Measurements from ENCODE around the gene CYREN.
"Not testable (repeated sequence)": the region's sequence is repeated elsewhere in the genome, so short reads cannot be mapped to it uniquely, and the experiment has no call there.

Gene CYREN

DNA sequence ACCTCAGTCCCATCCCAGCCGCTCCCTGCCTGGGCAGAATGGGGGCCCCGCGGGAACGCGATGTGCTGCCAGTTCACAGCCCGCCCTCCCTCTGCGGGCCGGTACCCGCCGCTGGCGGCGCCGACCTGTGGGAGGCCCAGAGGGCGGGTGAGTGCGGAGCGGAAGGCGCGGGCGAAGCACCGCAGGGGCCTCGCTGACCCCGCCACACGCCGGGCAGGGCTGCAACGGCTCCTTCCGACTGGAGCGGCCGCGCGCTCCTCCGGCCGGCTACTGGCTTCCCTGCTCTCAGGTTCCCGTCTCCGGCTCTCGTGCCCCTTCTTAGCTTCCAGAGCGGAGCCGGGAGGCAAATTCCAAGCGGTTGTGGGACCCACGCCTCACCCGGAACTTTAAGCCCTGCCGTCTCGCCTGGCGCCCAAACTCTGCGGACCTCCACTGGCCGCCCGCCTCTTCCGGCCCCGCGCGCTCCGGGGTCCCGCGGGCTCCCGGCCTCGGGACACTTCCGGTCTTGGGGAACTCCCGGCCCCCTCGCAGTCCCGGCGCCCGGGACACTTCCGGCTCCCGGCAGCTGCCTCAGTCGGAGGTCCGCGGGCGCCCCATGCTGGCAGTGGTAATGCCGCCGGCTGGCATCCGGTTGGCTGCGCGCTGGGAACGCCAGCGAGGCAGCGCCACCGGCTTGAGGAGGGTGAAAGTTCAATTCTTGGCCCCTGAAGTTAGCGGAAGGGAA, at the start of gene CYREN:
Gene CYREN, minus strand, starts transcription at position 434 of the 724 bp plus-strand sequence. CDS start 1,785 bp downstream, outside the sequence.
- peak; percentile 97 for DNase-seq

- DNase-seq, result no peak
These were observed 47.4 kb upstream of the CYREN start for GRCh38 chr7:135217645-135218509.

DNA sequence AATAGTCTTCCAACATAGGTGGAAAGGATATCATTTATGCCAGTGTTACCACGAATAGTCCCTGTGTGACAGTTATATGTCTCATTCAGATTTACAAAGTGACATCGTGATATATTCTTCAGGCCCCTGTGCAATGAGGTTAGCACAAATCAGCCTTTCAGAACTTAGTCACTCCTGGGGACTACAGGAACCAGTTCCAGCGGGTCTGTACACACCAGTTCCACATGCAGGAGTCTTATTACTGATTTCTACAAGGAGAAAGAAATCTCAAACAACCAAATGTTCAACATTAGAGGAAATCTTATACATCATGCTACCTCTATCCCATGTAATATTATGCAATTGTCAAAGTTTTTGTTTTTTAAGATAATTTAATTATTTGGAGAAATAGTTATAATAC, 45.2 kb upstream of the CYREN start:
- DNase-seq, result no peak

DNA sequence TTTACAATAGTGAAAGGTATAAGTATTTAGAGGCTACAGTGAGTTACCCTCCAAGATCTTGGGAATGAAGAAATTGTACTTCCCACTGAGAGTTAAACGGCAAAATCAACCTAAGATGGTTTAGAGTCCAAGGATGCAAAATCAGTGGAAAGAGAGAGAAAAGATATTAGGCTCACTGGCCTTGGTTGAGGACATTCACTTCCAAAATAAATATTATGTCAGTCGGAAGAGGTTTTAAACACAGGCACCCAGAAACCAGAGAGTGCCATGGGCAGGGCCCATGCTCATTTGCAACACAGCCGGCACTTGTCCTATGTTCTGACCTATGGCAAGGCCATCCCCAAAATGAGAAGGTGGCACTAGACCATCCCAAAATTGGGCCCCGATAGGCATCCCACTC, 44.7 kb upstream of the CYREN start:
- DNase-seq, result no peak

DNA sequence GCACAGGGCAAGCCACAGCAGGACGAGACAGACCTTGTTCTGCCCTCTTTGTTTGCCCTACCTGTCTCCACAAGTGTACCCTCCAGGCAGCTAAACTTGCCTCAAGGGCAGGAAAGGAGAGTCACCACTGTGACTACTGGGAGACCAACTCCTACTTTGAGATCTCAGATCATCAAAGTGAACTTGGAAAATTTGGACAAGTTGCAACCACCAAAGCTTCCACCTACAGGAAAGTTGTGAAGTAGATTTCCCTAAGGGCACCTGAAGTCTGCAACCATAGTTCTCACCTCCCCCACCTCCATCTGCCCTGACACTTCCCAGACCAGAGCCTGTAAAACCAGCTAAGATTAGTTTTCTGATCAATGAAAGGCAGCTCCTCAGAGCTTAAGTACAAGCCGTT, 43.3 kb upstream of the CYREN start:
- DNase-seq, result no peak

- DNase-seq, result not testable (repeated sequence)
These were observed 41.6 kb upstream of the CYREN start for GRCh38 chr7:135211946-135212685.

DNA sequence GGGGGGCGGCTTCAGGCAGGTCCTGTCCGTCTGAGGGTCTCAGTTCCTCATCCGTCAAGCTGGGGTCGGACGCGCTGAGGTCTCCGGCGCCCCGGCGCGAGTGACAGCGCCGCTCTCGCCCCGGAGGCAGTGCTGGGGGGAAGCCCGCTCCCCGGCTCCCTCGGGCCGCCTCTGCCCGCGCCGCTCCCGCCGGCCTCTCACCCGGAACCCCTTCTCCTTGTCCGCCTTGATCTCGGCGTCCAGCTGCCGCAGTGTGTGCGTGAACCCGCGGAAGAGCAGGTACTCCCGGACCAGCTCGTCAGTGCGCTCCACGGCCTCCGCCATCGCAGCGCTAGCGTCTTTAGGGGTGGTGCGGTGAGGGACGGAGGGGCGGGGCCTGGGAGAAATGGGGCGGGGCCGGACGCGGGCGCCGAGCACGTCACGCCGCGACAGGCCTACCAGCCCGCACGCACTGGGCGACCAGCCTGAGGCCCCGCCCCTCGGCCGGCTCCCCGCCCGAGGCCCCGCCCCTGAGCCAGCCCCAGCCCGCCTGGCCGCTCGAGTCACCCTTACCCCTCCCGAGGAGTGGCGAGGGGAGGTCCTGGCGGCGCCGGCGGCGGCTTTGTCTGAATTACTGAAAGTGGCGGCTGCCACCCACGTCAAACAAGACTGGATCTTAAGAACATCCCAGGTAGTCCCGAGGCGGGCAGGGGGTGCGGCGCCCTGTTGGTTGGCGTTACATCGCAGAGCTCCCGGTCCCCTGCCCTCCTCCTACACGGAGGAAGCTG, 40.9 kb upstream of the CYREN start, which contains the start of gene WDR91:
Gene WDR91, minus strand, starts transcription at position 348 of the 767 bp plus-strand sequence. Its CDS starts 24 bp downstream, at position 324.
- DNase-seq, result peak; percentile 95

DNA sequence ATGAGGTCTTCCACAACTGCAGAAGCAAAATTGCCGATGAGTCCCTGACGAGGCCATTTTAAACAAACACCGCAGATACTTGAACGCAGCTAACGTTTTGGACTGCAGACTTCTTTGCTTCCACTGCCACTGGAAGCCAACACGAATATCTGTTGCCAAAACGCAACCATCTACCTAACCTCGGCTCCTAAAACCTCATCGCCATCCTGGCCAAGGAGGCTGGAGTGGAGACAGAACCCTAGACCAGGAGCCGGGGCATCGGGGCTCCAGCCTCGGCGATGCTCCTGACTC, 40.3 kb upstream of the CYREN start:
- no peak for DNase-seq

- no peak for DNase-seq
These were observed 38.8 kb upstream of the CYREN start for GRCh38 chr7:135209225-135209834.

DNA sequence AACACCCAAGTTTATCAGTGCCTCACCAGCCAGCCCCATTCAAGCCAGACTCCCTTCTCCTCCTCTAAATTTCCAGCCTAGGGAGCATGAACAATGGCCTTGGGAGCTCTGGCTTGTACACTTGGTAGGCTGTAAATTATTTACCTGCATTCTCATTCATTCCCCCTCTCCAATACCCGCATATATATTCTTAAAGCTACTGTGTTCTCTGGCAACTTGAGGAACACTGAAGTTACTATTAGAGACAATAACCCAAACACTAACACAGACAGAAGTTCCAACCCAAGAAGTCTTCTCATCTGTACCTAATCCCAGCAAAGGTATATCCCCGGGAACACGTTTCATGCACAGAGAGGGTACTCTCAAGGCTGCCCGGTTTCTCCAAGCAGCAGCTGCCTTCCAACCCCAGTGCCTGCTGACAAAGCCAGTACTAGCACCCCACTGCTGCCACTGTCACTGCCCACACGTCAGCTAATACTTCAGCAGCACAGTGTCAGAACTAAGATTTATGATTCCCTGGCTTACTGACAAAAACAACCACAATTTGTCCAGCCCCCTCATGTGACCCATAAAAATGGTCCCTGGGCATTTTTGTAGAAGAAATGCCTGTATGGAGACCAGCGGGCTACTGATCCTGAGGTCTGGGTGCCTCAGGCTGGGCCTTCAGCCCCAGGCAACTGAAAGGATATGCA, 37.7 kb upstream of the CYREN start:
- peak; percentile 74 for DNase-seq

DNA sequence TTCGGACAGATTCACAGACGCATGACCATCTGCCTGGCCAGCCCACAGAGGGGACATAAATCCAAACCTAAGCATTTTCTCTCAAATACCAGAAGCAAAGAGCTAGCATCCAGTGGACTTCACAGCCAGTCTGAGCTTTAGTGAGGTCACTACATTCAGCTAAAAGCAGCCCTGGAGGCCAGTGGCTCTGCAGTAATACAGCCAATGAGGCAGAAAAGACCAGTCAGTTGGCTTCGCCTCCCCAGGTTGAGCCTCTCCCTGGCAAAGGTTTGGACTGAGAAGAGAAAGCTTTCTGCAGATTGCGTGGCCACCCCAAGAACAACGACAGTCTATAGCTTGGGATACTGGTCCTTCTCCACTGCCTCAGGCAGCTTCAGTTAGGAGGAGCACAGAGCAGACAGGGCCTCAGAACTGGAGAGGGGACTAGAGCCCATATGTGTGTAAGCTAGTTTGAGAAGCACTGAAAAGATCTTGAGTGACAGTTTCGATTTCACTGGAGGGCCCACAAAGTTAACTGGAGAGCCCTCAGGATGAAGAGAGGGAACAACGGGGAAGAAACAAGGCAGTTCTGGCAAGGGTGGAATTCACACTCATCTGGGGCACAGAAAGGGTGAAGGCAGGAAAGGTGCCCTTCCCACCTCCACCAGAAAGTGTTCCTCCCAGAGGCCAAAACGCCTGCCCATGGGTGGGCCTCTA, 37.0 kb upstream of the CYREN start:
- DNase-seq, result no peak

DNA sequence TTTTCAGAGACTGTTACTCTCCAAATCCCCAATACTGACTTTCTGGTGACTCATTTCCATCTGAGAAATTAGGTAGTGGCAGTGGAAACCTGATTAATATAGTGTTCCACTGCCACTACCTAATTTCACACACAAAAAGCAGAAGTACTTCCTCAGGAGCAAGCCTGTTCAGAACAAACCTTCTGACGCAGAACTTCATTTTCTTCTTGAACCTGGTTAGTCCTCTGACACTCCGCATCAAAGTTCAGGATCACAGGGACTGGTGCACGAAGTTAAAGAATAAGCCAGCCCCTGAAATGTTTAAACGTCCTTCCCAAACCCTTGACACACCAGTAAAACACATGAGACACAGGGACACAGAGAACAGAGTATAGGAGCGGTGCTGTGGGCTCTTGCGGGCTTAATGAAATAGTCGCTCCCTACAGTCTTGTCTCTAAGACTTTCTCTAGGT, 36.5 kb upstream of the CYREN start:
- peak; percentile 28 for DNase-seq

DNA sequence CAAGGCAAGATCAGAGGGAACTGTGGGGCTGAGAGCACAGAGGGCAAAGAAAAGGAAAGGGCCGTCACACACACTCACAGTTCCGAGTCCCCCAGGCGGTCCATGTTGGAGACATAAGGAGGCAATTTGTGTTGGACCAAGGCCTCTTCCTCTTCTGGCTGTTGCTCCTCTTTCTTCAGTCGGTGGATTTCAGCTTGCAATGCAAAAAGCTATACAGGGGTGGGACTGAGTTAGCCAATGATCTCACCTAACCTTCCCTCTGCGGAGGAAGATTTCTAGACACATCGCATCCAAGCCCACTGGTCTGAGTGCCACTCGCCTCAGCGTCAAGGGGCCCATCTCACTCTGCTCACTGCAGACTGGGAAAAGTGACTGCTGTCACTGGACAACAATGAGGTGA, 35.3 kb upstream of the CYREN start:
- DNase-seq, result no peak

GRCh38 chr7:135204876-135205275, 34.4 kb upstream of the CYREN start:
- no peak for DNase-seq

- DNase-seq, result no peak
These were observed 33.8 kb upstream of the CYREN start for GRCh38 chr7:135204341-135204749.

DNA sequence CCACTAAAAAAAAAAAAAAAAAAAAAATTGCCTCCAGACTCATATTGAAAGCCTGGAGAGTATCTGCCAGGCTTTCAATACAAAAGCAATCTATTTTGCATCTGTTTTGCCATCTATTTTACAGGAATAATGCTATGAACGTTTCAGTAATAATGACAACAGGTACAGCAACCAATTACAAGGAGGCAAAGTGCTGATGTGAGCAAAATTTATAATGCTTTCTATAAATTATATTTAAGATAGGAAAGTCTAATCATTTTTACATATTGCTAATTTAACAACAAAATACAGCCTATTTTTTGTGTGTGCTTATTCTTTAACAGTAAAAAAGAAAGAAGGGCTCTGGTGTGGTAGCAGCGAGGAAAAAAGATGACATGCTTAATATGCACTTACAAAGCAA, 30.8 kb upstream of the CYREN start:
- DNase-seq, result no peak

GRCh38 chr7:135200821-135201331, 30.4 kb upstream of the CYREN start:
- no peak for DNase-seq

DNA sequence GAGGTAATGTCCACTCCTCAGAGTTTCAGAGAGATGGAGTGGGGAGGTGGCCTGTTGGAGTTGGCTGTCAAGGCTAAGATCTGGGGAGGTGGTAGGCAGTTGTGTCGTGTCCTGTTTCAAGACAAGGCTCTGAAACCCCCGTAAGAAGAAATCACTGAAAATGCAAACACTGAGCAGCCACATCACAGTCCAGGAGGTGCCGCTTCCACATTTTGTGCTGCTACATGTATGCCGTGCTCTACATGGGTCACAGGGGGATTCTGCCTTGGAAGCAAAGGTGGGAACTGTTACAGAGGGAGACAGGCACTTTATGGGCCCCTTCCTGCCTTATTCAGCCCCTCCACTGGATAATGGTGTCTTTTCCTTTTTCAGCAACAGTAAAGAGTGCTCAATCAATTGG, 28.9 kb upstream of the CYREN start:
- DNase-seq, result no peak

DNA sequence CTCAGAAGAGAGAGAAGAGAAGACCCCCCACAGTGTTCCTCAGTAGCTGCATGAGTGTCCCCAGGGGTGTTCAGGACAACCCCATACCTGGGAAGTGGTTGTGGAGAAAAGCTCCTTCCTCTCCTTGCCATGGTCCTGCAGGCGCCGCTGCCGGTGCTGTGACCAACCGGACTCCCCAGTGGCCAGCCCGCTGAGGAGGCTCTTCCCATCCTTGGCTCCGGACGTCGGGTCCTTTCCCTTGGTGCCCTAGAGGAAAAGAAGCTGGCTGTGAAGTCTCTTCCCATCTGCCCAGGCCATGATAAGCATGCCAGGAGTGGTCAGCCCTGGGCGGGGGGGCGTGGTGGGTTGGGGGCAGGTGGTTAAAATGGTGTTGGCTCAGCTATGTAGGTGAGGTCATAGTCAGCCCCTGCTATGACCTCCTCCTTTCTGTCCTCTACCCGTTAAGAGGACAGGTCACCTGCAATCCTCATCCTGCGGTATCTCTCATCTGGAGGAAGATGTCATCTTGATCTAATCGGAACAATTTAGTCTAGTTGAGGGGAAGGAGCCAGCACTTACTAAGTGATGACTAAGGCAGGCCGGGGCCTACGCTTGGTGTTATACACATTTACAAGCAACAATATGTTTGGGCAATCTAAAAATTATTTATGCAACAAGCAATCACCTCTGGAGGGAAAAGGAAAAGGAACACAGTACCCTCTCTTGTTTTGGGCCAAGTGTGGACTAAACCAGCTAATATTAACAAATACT, 27.6 kb upstream of the CYREN start:
- DNase-seq, result no peak

GRCh38 chr7:135197343-135197742, 26.8 kb upstream of the CYREN start:
- DNase-seq, result no peak

All from hematopoietic multipotent progenitor cell treated with erythropoietin and hydrocortisone succinate and interleukin-3 and kit ligand, for 6 days (in vitro differentiated cells).